HEK293 (cell line): ENCODE results near the gene IGIP.

Experiments used
- CTCF ChIA-PET: fragments of 350-600 bp; formaldehyde crosslinking; extraction: SDS; loops from one replicate; lab custom pipeline; 2021; ENCODE audit warnings: antibody characterized with exemption; lab: Yijun Ruan, JAX
- POLR2A ChIA-PET: fragments of 300-600 bp; formaldehyde crosslinking; extraction: SDS; loops from one replicate; lab custom pipeline; 2020; ENCODE audit warnings: antibody characterized with exemption, inconsistent platforms; lab: Yijun Ruan, JAX
- H3K27ac ChIP-seq: fragments of 200-500 bp; sonication (Bioruptor generic); 2 replicates; pipeline ENCODE4 v1.5.1; 2014; ENCODE audit warnings: low read depth, low read length, control low read depth, inconsistent platforms; ENCODE audit errors: extremely low read depth
- H3K36me3 ChIP-seq, 2 experiments: fragments of 200-500 bp in 1 of 2; sonication (Bioruptor generic) in 1 of 2; 1 replicate in 1 of 2; 2 replicates in 1 of 2; pipeline ENCODE4 v1.5.1; 2014 to 2017; ENCODE audit warnings: inconsistent platforms in 2 of 2, low read length in 2 of 2; ENCODE audit not compliant: control insufficient read depth in 2 of 2, insufficient read depth in 1 of 2
- H3K4me1 ChIP-seq: fragments of 200-500 bp; sonication (Bioruptor generic); 2 replicates; pipeline ENCODE4 v1.5.1; 2014; ENCODE audit warnings: mild to moderate bottlenecking, low read length, inconsistent platforms; ENCODE audit not compliant: control insufficient read depth, insufficient read depth
- H3K4me3 ChIP-seq: 2 replicates; pipeline ENCODE4 v1.5.1; 2011; ENCODE audit warnings: low read depth, mild to moderate bottlenecking, control low read depth, low read length, moderate library complexity
- H3K9me3 ChIP-seq: fragments of 200-500 bp; sonication (Bioruptor generic); 2 replicates; pipeline ENCODE4 v1.5.1; 2014; ENCODE audit warnings: low read depth, low read length, inconsistent platforms; ENCODE audit not compliant: control insufficient read depth, insufficient read depth
- FEZF1 ChIP-seq: fragments of 450-650 bp; formaldehyde crosslinking; IDR thresholded peaks from 2 replicates; pipeline ENCODE4 v1.5.1; 2016; ENCODE audit warnings: missing biosample characterization, missing genetic modification characterization
- GFI1B ChIP-seq: fragments of 450-650 bp; formaldehyde crosslinking; IDR thresholded peaks from 2 replicates; pipeline ENCODE4 v1.5.1; 2016; ENCODE audit warnings: missing biosample characterization, missing genetic modification characterization
- HIC1 ChIP-seq: fragments of 450-650 bp; formaldehyde crosslinking; IDR thresholded peaks from 2 replicates; pipeline ENCODE4 v1.5.1; 2016; ENCODE audit warnings: missing biosample characterization, missing genetic modification characterization
- PRDM1 ChIP-seq: fragments of 450-650 bp; formaldehyde crosslinking; IDR thresholded peaks from 2 replicates; pipeline ENCODE4; 2016; ENCODE audit warnings: missing biosample characterization, missing genetic modification characterization
- SCRT1 ChIP-seq: fragments of 450-650 bp; formaldehyde crosslinking; IDR thresholded peaks from 2 replicates; pipeline ENCODE4 v1.5.1; 2016; ENCODE audit warnings: missing biosample characterization, missing genetic modification characterization, borderline replicate concordance
- SCRT2 ChIP-seq: fragments of 450-650 bp; formaldehyde crosslinking; IDR thresholded peaks from 2 replicates; pipeline ENCODE4 v1.5.1; 2016; ENCODE audit warnings: missing biosample characterization, missing genetic modification characterization
- ZNF184 ChIP-seq: fragments of 450-650 bp; IDR thresholded peaks from 2 replicates; pipeline ENCODE4 v1.5.1; 2018; ENCODE audit warnings: missing biosample characterization, mild to moderate bottlenecking, missing genetic modification characterization
- ZNF600 ChIP-seq: fragments of 450-650 bp; formaldehyde crosslinking; IDR thresholded peaks from 2 replicates; pipeline ENCODE4 v1.5.1; 2016; ENCODE audit warnings: missing biosample characterization, missing genetic modification characterization
- ZNF621 ChIP-seq: fragments of 450-650 bp; formaldehyde crosslinking; IDR thresholded peaks from 2 replicates; pipeline ENCODE4 v1.5.1; 2017; ENCODE audit warnings: missing biosample characterization, missing genetic modification characterization
- ZNF704 ChIP-seq: fragments of 450-650 bp; formaldehyde crosslinking; IDR thresholded peaks from 2 replicates; pipeline ENCODE4 v1.5.1; 2016; ENCODE audit warnings: missing biosample characterization, missing genetic modification characterization
- TF ChIP-seq, protein P1 (sequence below): fragments of 450-650 bp; formaldehyde crosslinking; IDR thresholded peaks from 2 replicates; pipeline ENCODE4 v1.5.1; 2017; ENCODE audit warnings: missing biosample characterization, missing genetic modification characterization
- TF ChIP-seq, protein P2 (sequence below): fragments of 450-650 bp; formaldehyde crosslinking; IDR thresholded peaks from 2 replicates; pipeline ENCODE4 v1.5.1; 2016; ENCODE audit warnings: missing biosample characterization, missing genetic modification characterization
- TF ChIP-seq, protein P3 (sequence below): fragments of 450-650 bp; formaldehyde crosslinking; IDR thresholded peaks from 2 replicates; pipeline ENCODE4 v1.5.1; 2016; ENCODE audit warnings: missing biosample characterization, missing genetic modification characterization
- TF ChIP-seq, protein P4 (sequence below): IDR thresholded peaks from 2 replicates; pipeline ENCODE4 v1.6.1; 2011; ENCODE audit warnings: mild to moderate bottlenecking, low read depth, low read length, borderline replicate concordance

Gene IGIP

DNA sequence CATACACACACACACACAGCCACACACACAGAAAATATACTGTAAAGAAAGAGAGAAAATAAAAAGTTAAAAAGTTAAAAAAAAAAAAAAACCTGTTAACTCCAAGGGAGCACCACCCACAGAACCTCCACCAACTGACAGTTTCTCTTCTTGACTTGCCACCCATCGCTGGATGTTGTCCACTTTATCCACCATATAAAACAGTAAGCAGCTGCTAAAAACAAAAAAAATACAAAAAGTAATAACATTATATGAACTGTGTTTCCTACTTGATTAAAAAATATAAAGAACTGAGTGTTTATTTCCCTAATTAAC, 10.6 kb upstream of the IGIP start (continued):
- TF ChIP-seq, protein P1, sequence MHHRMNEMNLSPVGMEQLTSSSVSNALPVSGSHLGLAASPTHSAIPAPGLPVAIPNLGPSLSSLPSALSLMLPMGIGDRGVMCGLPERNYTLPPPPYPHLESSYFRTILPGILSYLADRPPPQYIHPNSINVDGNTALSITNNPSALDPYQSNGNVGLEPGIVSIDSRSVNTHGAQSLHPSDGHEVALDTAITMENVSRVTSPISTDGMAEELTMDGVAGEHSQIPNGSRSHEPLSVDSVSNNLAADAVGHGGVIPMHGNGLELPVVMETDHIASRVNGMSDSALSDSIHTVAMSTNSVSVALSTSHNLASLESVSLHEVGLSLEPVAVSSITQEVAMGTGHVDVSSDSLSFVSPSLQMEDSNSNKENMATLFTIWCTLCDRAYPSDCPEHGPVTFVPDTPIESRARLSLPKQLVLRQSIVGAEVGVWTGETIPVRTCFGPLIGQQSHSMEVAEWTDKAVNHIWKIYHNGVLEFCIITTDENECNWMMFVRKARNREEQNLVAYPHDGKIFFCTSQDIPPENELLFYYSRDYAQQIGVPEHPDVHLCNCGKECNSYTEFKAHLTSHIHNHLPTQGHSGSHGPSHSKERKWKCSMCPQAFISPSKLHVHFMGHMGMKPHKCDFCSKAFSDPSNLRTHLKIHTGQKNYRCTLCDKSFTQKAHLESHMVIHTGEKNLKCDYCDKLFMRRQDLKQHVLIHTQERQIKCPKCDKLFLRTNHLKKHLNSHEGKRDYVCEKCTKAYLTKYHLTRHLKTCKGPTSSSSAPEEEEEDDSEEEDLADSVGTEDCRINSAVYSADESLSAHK (tag by site-specific recombination), result peak; percentile 67
- TF ChIP-seq, protein P2, sequence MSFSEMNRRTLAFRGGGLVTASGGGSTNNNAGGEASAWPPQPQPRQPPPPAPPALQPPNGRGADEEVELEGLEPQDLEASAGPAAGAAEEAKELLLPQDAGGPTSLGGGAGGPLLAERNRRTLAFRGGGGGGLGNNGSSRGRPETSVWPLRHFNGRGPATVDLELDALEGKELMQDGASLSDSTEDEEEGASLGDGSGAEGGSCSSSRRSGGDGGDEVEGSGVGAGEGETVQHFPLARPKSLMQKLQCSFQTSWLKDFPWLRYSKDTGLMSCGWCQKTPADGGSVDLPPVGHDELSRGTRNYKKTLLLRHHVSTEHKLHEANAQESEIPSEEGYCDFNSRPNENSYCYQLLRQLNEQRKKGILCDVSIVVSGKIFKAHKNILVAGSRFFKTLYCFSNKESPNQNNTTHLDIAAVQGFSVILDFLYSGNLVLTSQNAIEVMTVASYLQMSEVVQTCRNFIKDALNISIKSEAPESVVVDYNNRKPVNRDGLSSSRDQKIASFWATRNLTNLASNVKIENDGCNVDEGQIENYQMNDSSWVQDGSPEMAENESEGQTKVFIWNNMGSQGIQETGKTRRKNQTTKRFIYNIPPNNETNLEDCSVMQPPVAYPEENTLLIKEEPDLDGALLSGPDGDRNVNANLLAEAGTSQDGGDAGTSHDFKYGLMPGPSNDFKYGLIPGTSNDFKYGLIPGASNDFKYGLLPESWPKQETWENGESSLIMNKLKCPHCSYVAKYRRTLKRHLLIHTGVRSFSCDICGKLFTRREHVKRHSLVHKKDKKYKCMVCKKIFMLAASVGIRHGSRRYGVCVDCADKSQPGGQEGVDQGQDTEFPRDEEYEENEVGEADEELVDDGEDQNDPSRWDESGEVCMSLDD, result no peak
- no peak for TF ChIP-seq ZNF621 (tag by site-specific recombination)
- TF ChIP-seq ZNF184, result no peak
- TF ChIP-seq SCRT2 (tag by site-specific recombination), result peak; percentile 66

DNA sequence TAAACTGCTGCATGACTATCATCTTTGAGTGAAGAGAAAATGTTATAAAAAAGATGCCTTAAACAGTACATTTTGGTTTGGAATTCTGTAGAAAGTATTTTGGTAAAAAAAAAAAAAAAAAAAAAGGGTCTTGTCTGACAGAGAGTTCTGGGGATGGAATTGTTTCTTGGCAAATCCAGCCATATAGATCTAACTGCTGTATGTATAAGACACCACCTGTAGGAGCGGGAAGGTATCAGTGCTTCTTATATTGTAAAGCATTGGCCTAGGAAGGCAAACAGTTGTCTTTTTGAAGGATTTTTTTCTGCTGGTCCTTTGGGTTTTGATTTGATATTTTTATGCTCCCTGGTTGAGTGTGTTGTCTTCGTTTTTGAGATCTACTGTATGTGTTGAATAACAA, 9.0 kb upstream of the IGIP start:
- POLR2A ChIA-PET, result interaction anchor here (3.9 kb wide), 1 partner anchor 9 kb away, joined by 20 read pairs; no protein-coding TSS in a partner anchor
- Histone ChIP-seq H3K4me1 (peaks cover 22% of the 10 kb centered on the region), H3K27ac (no peak overlapping the region), H3K4me3 (peak overlapping the region; percentile 72; the same call in 1 of the 2 replicates), H3K9me3 (no peaks in the 10 kb centered on the region), H3K36me3 (peaks cover 0 to 5% of the 10 kb centered on the region in 2 experiments; a peak in 2 of 3 replicates)
- CTCF ChIA-PET, result interaction anchor here (0.7 to 8.1 kb wide), 8 partner anchors 10 to 149 kb away, joined by 3 to 68 read pairs (median 6); no protein-coding TSS in a partner anchor
- no peak for TF ChIP-seq GFI1B (tag by site-specific recombination)
- TF ChIP-seq SCRT2 (tag by site-specific recombination), result peak; percentile 79
- 0 out of 2 replicates have a peak, but pooled peaks have one; percentile 14 for TF ChIP-seq SCRT1
- TF ChIP-seq, protein P3, sequence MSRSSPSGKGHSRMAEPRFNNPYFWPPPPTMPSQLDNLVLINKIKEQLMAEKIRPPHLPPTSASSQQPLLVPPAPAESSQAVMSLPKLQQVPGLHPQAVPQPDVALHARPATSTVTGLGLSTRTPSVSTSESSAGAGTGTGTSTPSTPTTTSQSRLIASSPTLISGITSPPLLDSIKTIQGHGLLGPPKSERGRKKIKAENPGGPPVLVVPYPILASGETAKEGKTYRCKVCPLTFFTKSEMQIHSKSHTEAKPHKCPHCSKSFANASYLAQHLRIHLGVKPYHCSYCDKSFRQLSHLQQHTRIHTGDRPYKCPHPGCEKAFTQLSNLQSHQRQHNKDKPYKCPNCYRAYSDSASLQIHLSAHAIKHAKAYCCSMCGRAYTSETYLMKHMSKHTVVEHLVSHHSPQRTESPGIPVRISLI, result peak; percentile 94

DNA sequence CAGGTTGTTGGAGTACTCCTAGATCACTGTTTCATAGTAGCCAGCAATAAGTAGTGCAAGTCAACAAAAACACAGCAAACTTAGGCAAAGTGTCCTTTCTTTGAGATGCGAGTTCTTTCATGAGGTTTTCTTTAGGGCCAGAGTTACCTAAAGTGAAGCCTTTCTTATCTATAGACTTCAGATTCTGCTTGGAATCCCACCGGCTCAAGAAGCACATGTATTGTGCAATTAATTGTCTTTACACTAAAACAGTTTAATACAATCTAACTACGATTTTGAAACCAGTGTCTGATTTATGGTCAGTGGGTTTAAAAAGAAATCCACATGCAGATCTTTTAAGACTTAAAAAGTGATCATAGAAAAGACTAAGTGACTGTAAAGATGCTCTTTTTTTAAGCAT, 8.2 kb upstream of the IGIP start:
- TF ChIP-seq ZNF704 (no peak), ZNF600 (tag by site-specific recombination) (no peak), PRDM1 (peak; percentile 5; the same call in 1 of the 2 replicates), HIC1 (no peak), FEZF1 (tag by site-specific recombination) (peak; percentile 89)
- TF ChIP-seq, protein P4, sequence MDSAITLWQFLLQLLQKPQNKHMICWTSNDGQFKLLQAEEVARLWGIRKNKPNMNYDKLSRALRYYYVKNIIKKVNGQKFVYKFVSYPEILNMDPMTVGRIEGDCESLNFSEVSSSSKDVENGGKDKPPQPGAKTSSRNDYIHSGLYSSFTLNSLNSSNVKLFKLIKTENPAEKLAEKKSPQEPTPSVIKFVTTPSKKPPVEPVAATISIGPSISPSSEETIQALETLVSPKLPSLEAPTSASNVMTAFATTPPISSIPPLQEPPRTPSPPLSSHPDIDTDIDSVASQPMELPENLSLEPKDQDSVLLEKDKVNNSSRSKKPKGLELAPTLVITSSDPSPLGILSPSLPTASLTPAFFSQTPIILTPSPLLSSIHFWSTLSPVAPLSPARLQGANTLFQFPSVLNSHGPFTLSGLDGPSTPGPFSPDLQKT, result no peak
- peaks cover 0 to 5% of the 10 kb centered on the region in 2 experiments; a peak in 2 of 3 replicates for H3K36me3 ChIP-seq
- no peak overlapping the region for H3K4me3 ChIP-seq
- H3K9me3 ChIP-seq, result no peaks in the 10 kb centered on the region
- POLR2A ChIA-PET, result interaction anchor here (3.9 kb wide), 1 partner anchor 9 kb away, joined by 20 read pairs; no protein-coding TSS in a partner anchor
- H3K27ac ChIP-seq, result no peak overlapping the region
- CTCF ChIA-PET, result interaction anchor here (0.6 to 8.1 kb wide), 12 partner anchors 8 to 473 kb away, joined by 3 to 68 read pairs (median 4); no protein-coding TSS in a partner anchor
- H3K4me1 ChIP-seq, result peaks cover 22% of the 10 kb centered on the region; the same call in 1 of the 2 replicates
